CD4-positive, alpha-beta memory T cell (primary cell): ENCODE measurements around the gene KCNG1. TPM values are rescaled to one million over a fixed set of nuclear protein-coding genes. Genes with fewer than 3 reads are reported as not detected.

Source experiments
- CTCF ChIA-PET: fragments of 350-600 bp; sonication (Branson Sonifier 250); formaldehyde crosslinking; loops from one replicate; lab custom pipeline; 2021; ENCODE audit warnings: inconsistent platforms; ENCODE audit not compliant: partially characterized antibody; lab: Charles Lee
- POLR2A ChIA-PET: fragments of 350-600 bp; sonication (Branson Sonifier 250); formaldehyde crosslinking; loops from one replicate; lab custom pipeline; 2021; ENCODE audit not compliant: partially characterized antibody; lab: Charles Lee
- DNase-seq, 5 donors: peaks; one replicate each; pipeline versions ENCODE4 v3.0.0 to v3.0.0-alpha.2; 2020 to 2022; ENCODE audit warnings: mixed read lengths in 1 of 5
- H3K27ac ChIP-seq: one replicate; pipeline ENCODE4 v1.7.0; 2013; ENCODE audit warnings: low read depth, low read length
- H3K27me3 ChIP-seq: 2 replicates; pipeline ENCODE4 v1.7.0; 2013; ENCODE audit warnings: mild to moderate bottlenecking, low read length, moderate library complexity; ENCODE audit not compliant: insufficient read depth
- H3K36me3 ChIP-seq: 2 replicates; pipeline ENCODE4 v1.7.0; 2013; ENCODE audit warnings: mild to moderate bottlenecking, low read length, moderate library complexity; ENCODE audit not compliant: insufficient read depth
- H3K4me1 ChIP-seq: 2 replicates; pipeline ENCODE4 v1.7.0; 2013; ENCODE audit warnings: mild to moderate bottlenecking, low read length, moderate library complexity; ENCODE audit not compliant: insufficient read depth
- H3K4me3 ChIP-seq, 2 donors: one replicate each; pipeline ENCODE4 v1.7.0; 2013; ENCODE audit warnings: low read length in 2 of 2, mild to moderate bottlenecking in 1 of 2
- H3K9me3 ChIP-seq, 2 donors: one replicate each; pipeline ENCODE4 v1.7.0; 2013; ENCODE audit warnings: low read length in 2 of 2, control low read depth in 1 of 2; ENCODE audit not compliant: control insufficient read depth in 1 of 2
- H3K27ac Mint-ChIP-seq, 7 donors: one replicate each; pipeline ENCODE4 v1.8.0; 2020 to 2021; ENCODE audit warnings: mixed read lengths in 7 of 7, mild to moderate bottlenecking in 6 of 7, inconsistent platforms in 3 of 7, moderate library complexity in 3 of 7
- H3K27me3 Mint-ChIP-seq, 2 donors: one replicate each; pipeline ENCODE4 v1.8.0; 2020 to 2021; ENCODE audit warnings: mixed read lengths in 2 of 2
- H3K36me3 Mint-ChIP-seq, 2 donors: one replicate each; pipeline ENCODE4 v1.8.0; 2020 to 2021; ENCODE audit warnings: mixed read lengths in 2 of 2, inconsistent platforms in 1 of 2, mild to moderate bottlenecking in 1 of 2
- H3K4me1 Mint-ChIP-seq, 4 donors: one replicate each; pipeline ENCODE4 v1.8.0; 2020 to 2021; ENCODE audit warnings: mixed read lengths in 4 of 4, mild to moderate bottlenecking in 1 of 4
- H3K4me3 Mint-ChIP-seq, 8 donors: one replicate each; pipeline ENCODE4 v1.8.0; 2020 to 2021; ENCODE audit warnings: mixed read lengths in 8 of 8, mild to moderate bottlenecking in 7 of 8, moderate library complexity in 6 of 8, inconsistent platforms in 3 of 8
- H3K9me3 Mint-ChIP-seq, 8 donors: one replicate each; pipeline ENCODE4 v1.8.0; 2020 to 2021; ENCODE audit warnings: mixed read lengths in 8 of 8, mild to moderate bottlenecking in 5 of 8, inconsistent platforms in 3 of 8, moderate library complexity in 1 of 8
- intact Hi-C: fragments of 100-400 bp; cut with micrococcal nuclease; formaldehyde crosslinking; loops from one replicate; pipeline ENCODE4 v1.15.1; 2023
- polyA plus RNA-seq, 2 donors: library from polyadenylated mRNA; unstranded; fragments of 300-500 nt; fragmentation: Illumina TruSeq; gene quantifications; one replicate each; pipeline ENCODE4 v1.2.3, GENCODE V29; 2021
- total RNA-seq, 2 experiments: library from RNA; stranded (reverse); gene quantifications; one replicate each; pipeline ENCODE4 v1.2.3, GENCODE V29; 2021

The KCNG1 gene
- total and polyA plus RNA-seq, 4 experiments from 2014 or later, result not detected

DNA sequence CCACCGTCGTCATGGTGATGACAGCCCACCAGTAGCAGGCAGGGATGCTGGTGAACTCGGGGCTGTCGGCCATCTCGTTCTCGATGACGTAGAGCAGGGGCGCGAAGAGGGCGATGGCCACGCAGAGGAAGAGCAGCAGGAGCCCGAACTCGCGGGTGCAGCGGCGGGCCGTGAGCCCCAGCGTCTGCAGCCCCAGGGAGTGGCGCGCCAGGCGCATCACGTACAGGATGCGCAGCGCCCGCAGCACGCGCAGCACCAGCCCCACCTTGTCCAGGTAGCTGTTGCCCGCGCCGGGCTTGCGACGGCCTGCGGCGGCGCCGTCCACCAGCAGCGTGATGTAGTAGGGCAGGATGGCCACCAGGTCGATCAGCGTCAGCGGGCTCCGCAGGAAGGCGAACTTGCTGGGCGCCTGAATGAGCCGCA, 18.6 kb downstream of the KCNG1 start:
- no peaks in the 10 kb centered on the region for H3K4me1 Mint-ChIP-seq
- no peak for DNase-seq
- H3K9me3 ChIP-seq, result no peaks in the 10 kb centered on the region
- intact Hi-C loops, result no loop called here
- H3K9me3 Mint-ChIP-seq, result no peaks in the 10 kb centered on the region
- no peaks in the 10 kb centered on the region for H3K36me3 ChIP-seq
- H3K27ac ChIP-seq, result no peak overlapping the region
- no peak overlapping the region for H3K4me3 Mint-ChIP-seq
- no peaks in the 10 kb centered on the region for H3K27me3 ChIP-seq
- ChIA-PET CTCF (interaction anchor here (1.5 kb wide), 1 partner anchor 20 kb away, joined by 3 read pairs; no protein-coding TSS in a partner anchor), POLR2A (no interaction called here)
- peaks cover 17 to 35% of the 10 kb centered on the region in 2 donors for H3K27me3 Mint-ChIP-seq
- no peaks in the 10 kb centered on the region for H3K4me1 ChIP-seq
- no peak overlapping the region for H3K27ac Mint-ChIP-seq
- no peaks in the 10 kb centered on the region for H3K36me3 Mint-ChIP-seq
- no peak overlapping the region for H3K4me3 ChIP-seq

DNA sequence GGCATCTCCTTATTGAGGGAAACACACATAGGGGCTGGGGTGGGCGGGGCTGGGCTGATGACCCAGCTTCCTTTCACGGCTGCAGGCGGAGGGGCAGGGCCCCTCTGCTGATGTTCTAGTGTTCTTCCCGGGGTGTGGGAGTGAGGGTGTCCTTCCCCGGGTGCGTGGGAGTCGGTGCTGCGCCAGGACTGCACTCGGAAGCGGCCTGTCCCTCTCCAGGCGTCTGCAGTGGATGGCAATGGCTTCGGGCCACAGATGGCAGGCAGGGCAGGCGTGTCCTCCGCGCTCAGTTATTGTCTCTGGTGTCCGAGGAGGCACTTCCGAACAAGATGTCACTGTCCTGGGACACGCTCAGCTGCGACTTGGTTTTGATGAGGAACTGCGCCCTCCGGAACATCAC, 19.2 kb downstream of the KCNG1 start:
- no peak for DNase-seq
- intact Hi-C loops, result no loop called here
- Mint-ChIP-seq H3K9me3 (no peaks in the 10 kb centered on the region), H3K4me1 (no peaks in the 10 kb centered on the region), H3K27me3 (peaks cover 16 to 41% of the 10 kb centered on the region in 2 donors), H3K27ac (no peak overlapping the region), H3K36me3 (no peaks in the 10 kb centered on the region), H3K4me3 (no peak overlapping the region)
- no peak overlapping the region for H3K27ac ChIP-seq
- no peaks in the 10 kb centered on the region for H3K36me3 ChIP-seq
- ChIA-PET POLR2A (no interaction called here), CTCF (no interaction called here)
- no peak overlapping the region for H3K4me3 ChIP-seq
- H3K27me3 ChIP-seq, result no peaks in the 10 kb centered on the region
- no peaks in the 10 kb centered on the region for H3K9me3 ChIP-seq
- no peaks in the 10 kb centered on the region for H3K4me1 ChIP-seq

DNA sequence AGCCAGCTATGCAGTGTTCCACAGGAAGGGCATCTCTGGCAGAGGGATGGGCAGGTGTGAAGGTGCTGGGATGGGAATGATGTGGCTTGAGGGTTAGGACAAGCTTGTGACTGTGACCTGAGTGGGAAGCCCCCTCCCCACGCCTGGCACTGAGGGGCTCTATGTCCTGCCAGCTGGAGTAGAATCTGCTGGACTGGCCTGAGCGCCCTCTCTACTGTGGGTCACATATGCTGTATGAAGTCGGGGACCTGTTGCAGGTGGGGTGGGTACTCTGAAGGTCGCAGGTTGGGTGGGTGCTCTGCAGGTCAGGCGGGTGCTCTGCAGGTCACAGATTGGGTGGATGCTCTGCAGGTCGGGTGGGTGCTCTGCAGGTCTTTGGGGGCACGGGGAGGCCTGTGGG, 20.3 kb downstream of the KCNG1 start:
- Mint-ChIP-seq H3K4me3 (no peak overlapping the region), H3K4me1 (no peaks in the 10 kb centered on the region), H3K36me3 (no peaks in the 10 kb centered on the region), H3K9me3 (no peaks in the 10 kb centered on the region), H3K27ac (no peak overlapping the region), H3K27me3 (peaks cover 16 to 43% of the 10 kb centered on the region in 2 donors)
- H3K4me1 ChIP-seq, result no peaks in the 10 kb centered on the region
- DNase-seq, result no peak
- no peak overlapping the region for H3K27ac ChIP-seq
- H3K27me3 ChIP-seq, result no peaks in the 10 kb centered on the region
- intact Hi-C loops, result no loop called here
- no peaks in the 10 kb centered on the region for H3K9me3 ChIP-seq
- CTCF ChIA-PET, result interaction anchor here (0.9 to 1.2 kb wide), 2 partner anchors 10 to 14 kb away, joined by 3 to 5 read pairs; no protein-coding TSS in a partner anchor
- no peak overlapping the region for H3K4me3 ChIP-seq
- POLR2A ChIA-PET, result no interaction called here
- H3K36me3 ChIP-seq, result no peaks in the 10 kb centered on the region

DNA sequence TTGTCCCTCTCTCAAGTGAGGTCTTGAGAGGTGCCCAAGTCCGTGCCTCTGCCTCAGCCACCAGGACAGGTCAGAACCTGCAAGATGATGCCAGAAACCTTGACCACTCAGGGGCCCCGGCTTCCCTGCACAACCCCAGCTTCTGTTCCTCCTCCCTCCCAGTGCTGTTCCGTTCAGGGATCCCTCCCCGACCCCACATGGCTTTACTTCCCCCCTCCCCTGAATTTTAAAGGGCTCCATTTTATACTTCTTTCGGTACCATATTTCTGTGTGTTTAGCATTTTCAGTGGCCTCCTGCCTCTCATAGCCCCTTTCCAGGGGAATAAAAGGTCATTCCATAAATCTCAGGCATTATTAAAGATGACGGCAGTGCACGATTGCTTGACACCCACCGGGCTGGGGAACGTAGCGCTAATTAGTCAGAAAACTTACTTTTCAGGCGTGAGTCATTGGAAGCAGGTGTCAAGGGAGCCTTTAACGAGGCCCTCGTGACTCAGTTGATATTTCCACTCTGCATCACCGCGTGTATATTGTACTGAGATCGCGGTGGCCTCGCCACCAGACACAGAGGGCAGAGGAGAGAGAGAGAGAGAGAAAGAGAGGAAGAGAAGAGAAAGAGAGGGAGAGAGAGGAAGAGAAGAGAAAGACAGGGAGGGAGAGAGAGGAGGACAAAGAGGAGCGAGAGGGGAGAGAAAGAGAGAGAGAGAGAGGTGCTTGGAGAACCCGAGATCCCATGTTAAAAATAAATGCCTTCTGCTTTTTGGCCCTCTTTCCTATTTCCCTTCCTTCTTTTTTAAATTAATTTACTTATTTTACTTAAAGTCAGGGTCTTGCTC, 21.3 kb downstream of the KCNG1 start:
- no peak overlapping the region for H3K4me3 ChIP-seq
- no peaks in the 10 kb centered on the region for H3K27me3 ChIP-seq
- no peaks in the 10 kb centered on the region for H3K36me3 ChIP-seq
- ChIA-PET POLR2A (no interaction called here), CTCF (interaction anchor here (0.9 to 1.2 kb wide), 2 partner anchors 9 to 13 kb away, joined by 3 to 5 read pairs; no protein-coding TSS in a partner anchor)
- Mint-ChIP-seq H3K9me3 (no peaks in the 10 kb centered on the region), H3K27ac (no peak overlapping the region), H3K36me3 (no peaks in the 10 kb centered on the region), H3K27me3 (peaks cover 16 to 47% of the 10 kb centered on the region in 2 donors), H3K4me3 (no peak overlapping the region), H3K4me1 (no peaks in the 10 kb centered on the region)
- intact Hi-C loops, result no loop called here
- DNase-seq, result no peak
- H3K4me1 ChIP-seq, result no peaks in the 10 kb centered on the region
- H3K9me3 ChIP-seq, result no peaks in the 10 kb centered on the region
- no peak overlapping the region for H3K27ac ChIP-seq

DNA sequence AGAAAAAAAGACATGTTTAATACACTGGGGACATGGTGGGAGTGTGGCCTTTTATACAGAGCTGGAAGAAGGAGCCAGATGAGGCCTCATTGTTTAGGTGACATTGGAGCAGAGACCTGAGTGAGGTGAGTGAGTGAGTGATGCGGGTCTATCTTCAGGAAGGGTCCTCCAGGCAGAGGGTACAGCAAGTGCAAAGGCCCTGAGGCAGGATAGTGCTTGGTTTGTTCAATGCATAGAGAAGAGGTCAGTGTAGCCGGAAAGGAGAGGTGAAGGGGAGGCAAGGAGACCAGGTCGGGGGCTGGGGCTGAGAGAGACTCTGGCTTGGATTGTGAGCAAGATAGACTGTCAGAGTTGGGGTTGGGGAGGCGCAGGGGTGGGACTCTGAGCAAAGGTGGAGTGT, 23.6 kb downstream of the KCNG1 start:
- ChIA-PET POLR2A (no interaction called here), CTCF (interaction anchor here (1.0 kb wide), 1 partner anchor 12 kb away, joined by 7 read pairs; no protein-coding TSS in a partner anchor)

DNA sequence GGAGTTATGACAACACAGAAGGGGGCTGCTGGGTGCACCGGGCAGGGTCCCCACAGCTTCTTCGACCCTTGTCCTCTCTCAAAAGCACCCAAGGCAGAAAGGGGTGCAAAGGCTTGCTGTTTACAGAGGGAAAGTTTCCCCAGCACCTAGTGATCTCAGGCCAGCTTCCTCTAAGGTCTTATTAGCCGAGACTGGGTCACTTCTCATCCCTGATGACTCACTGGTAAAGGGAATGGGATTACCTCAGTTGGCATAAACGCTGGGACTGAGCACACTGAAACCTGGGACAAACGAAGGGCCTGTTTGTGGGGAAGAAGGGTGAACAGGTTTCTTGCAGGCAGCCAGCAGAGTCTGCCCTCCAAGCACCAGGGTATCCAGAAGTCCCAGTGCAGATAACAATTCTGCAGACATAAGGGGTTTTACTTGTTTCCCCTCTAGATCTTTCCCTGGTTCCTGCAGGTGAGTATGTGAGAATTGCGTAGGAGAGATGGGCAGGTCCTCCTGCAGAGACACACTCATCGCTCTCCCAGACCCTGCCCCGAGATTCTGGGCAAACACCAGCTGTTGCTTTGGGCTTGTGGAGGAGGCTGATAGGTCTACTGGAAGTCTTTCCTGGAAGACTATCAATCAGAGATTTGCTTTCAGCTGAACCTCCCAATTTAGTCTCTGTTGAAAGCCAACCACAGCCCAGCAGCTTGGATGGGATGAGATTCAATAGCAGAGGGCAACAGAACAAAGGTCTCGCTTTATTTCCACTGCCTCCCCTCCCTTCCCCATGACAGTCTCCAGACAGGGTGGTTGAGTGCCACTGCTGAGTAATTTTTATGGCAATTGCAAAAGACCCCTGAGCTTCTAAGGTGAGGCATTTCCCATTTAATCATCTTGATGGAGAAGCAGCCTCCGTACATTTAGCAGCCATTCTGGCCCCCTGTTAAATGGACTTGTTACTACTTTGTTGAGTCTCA, 25.7 kb downstream of the KCNG1 start:
- Mint-ChIP-seq H3K27ac (no peak overlapping the region), H3K9me3 (no peaks in the 10 kb centered on the region), H3K27me3 (peaks cover 11 to 35% of the 10 kb centered on the region in 2 donors), H3K36me3 (no peaks in the 10 kb centered on the region), H3K4me1 (no peaks in the 10 kb centered on the region), H3K4me3 (no peak overlapping the region)
- intact Hi-C loops, result no loop called here
- Histone ChIP-seq H3K4me1 (no peaks in the 10 kb centered on the region), H3K36me3 (no peaks in the 10 kb centered on the region), H3K27ac (no peak overlapping the region), H3K4me3 (no peak overlapping the region), H3K27me3 (no peaks in the 10 kb centered on the region), H3K9me3 (no peaks in the 10 kb centered on the region)
- ChIA-PET POLR2A (no interaction called here), CTCF (interaction anchor here (1.3 to 1.6 kb wide), 3 partner anchors 9 to 13 kb away, joined by 5 to 8 read pairs (median 7); no protein-coding TSS in a partner anchor)
- no peak for DNase-seq

More for the DNA sequence above, 23.6 kb downstream of the KCNG1 start:
- Mint-ChIP-seq H3K27ac (no peak overlapping the region), H3K27me3 (peaks cover 14 to 42% of the 10 kb centered on the region in 2 donors), H3K36me3 (no peaks in the 10 kb centered on the region), H3K4me1 (no peaks in the 10 kb centered on the region), H3K9me3 (no peaks in the 10 kb centered on the region), H3K4me3 (no peak overlapping the region)
- H3K36me3 ChIP-seq, result no peaks in the 10 kb centered on the region
- DNase-seq, result no peak
- H3K27me3 ChIP-seq, result no peaks in the 10 kb centered on the region
- H3K27ac ChIP-seq, result no peak overlapping the region
- H3K4me3 ChIP-seq, result no peak overlapping the region
- H3K4me1 ChIP-seq, result no peaks in the 10 kb centered on the region
- intact Hi-C loops, result no loop called here
- H3K9me3 ChIP-seq, result no peaks in the 10 kb centered on the region

DNA sequence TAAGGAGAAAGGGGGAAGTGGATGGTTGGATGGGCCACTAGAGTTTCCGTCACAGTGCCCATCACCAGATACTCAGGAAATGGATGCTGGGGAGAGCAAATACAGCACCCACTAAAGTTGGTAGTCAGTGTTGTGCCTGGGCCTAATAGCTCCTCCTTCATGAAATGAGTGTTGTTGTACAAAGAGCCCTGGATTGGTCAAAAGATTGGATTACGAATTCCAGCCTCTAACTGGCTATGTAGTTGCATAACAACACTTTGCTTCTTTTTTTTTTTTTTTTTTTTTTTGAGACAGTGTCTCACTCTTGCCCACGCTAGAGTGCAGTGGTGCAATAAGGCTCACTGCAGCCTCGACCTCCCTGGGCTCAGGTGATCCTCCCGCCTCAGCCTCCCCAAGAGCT, 27.4 kb downstream of the KCNG1 start:
- no peak overlapping the region for H3K4me3 ChIP-seq
- Mint-ChIP-seq H3K4me1 (no peaks in the 10 kb centered on the region), H3K27ac (no peak overlapping the region), H3K36me3 (no peaks in the 10 kb centered on the region), H3K27me3 (peaks cover 4 to 25% of the 10 kb centered on the region in 2 donors), H3K9me3 (no peaks in the 10 kb centered on the region), H3K4me3 (no peak overlapping the region)
- POLR2A ChIA-PET, result no interaction called here
- H3K27me3 ChIP-seq, result no peaks in the 10 kb centered on the region
- H3K27ac ChIP-seq, result no peak overlapping the region
- CTCF ChIA-PET, result interaction anchor here (0.7 to 1.6 kb wide), 2 partner anchors 8 to 212 kb away, joined by 3 to 8 read pairs; no protein-coding TSS in a partner anchor
- H3K9me3 ChIP-seq, result no peaks in the 10 kb centered on the region
- no peaks in the 10 kb centered on the region for H3K36me3 ChIP-seq
- intact Hi-C loops, result no loop called here
- H3K4me1 ChIP-seq, result no peaks in the 10 kb centered on the region
- DNase-seq, result no peak
